Subcutaneous adipose tissue (tissue), 4 donors: ENCODE results near the gene TMEM143. TPM values are rescaled to one million over a fixed set of nuclear protein-coding genes. Genes with fewer than 3 reads are reported as not detected.

Experiments
- CTCF ChIP-seq: fragments of 450-650 bp; IDR thresholded peaks from one replicate; pipeline ENCODE4 v1.5.1; 2016; ENCODE audit warnings: low read depth, mild to moderate bottlenecking, control low read depth, antibody characterized with exemption, moderate library complexity
- total RNA-seq, 4 donors: library from RNA; depleted of rRNA; stranded (reverse); fragments of >200 nt; gene quantifications; one replicate each; pipeline ENCODE4 v1.1.0, GENCODE V29; 2016

Gene TMEM143
- total RNA-seq, 4 donors from 2014 or later, result 4.8 to 16.0 (median 7.0) TPM

- TF ChIP-seq CTCF, result no peak
Measured at GRCh38 chr19:48394331-48395169, 30.8 kb upstream of the TMEM143 start.

- TF ChIP-seq CTCF, result no peak
Measured at GRCh38 chr19:48393559-48394330, 30.0 kb upstream of the TMEM143 start, which contains the start of gene GRIN2D. Gene GRIN2D, plus strand, starts transcription at chr19:48393668. Its CDS starts 4,725 bp downstream, at chr19:48398393.

GRCh38 chr19:48392860-48393558 is 29.3 kb upstream of the TMEM143 start:
- TF ChIP-seq CTCF, result no peak

GRCh38 chr19:48391100-48392005 is 27.6 kb upstream of the TMEM143 start, which contains the start of gene KDELR1:
Gene KDELR1, minus strand, starts transcription at chr19:48391551. Its CDS starts 193 bp downstream, at chr19:48391358.
- TF ChIP-seq CTCF, result no peak

GRCh38 chr19:48390188-48391099 is 26.7 kb upstream of the TMEM143 start:
- no peak for TF ChIP-seq CTCF

- TF ChIP-seq CTCF, result no peak
Measured at GRCh38 chr19:48386981-48387380, 23.2 kb upstream of the TMEM143 start.
